ENCODE data around the gene SERINC2.
"Not testable (repeated sequence)": the region's sequence is repeated elsewhere in the genome, so short reads cannot be mapped to it uniquely, and the experiment has no call there.

Gene SERINC2

GRCh38 chr1:31453384-31454079 is 40.5 kb downstream of the SERINC2 start:
- no peak for DNase-seq (ENCODE audit: extremely low read depth in 1 of 2, low read depth in 1 of 2)

GRCh38 chr1:31458287-31458896 is 45.4 kb downstream of the SERINC2 start:
- DNase-seq (ENCODE audit: extremely low read depth in 1 of 2, low read depth in 1 of 2): no peak

- DNase-seq (ENCODE audit: extremely low read depth in 1 of 2, low read depth in 1 of 2): no peak
Observed at GRCh38 chr1:31460027-31460426, 47.0 kb downstream of the SERINC2 start.

- no peak for DNase-seq (ENCODE audit: extremely low read depth in 1 of 2, low read depth in 1 of 2)
Observed at GRCh38 chr1:31467005-31467674, 54.1 kb downstream of the SERINC2 start.

GRCh38 chr1:31470794-31471315 is 57.8 kb downstream of the SERINC2 start:
- DNase-seq (ENCODE audit: extremely low read depth in 1 of 2, low read depth in 1 of 2): no peak

- DNase-seq (ENCODE audit: extremely low read depth in 1 of 2, low read depth in 1 of 2): not testable (repeated sequence)
Observed at GRCh38 chr1:31471452-31472313, 58.7 kb downstream of the SERINC2 start.

- not testable (repeated sequence) for DNase-seq (ENCODE audit: extremely low read depth in 1 of 2, low read depth in 1 of 2)
Observed at GRCh38 chr1:31472314-31472651, 59.3 kb downstream of the SERINC2 start.

- DNase-seq (ENCODE audit: extremely low read depth in 1 of 2, low read depth in 1 of 2): not testable (repeated sequence)
Observed at GRCh38 chr1:31472673-31473072, 59.7 kb downstream of the SERINC2 start.

- not testable (repeated sequence) for DNase-seq (ENCODE audit: extremely low read depth in 1 of 2, low read depth in 1 of 2)
Observed at GRCh38 chr1:31473508-31473907, 60.5 kb downstream of the SERINC2 start.

- not testable (repeated sequence) for DNase-seq (ENCODE audit: extremely low read depth in 1 of 2, low read depth in 1 of 2)
Observed at GRCh38 chr1:31474567-31474966, 61.6 kb downstream of the SERINC2 start.

GRCh38 chr1:31476891-31477846 is 64.2 kb downstream of the SERINC2 start:
- DNase-seq (ENCODE audit: extremely low read depth in 1 of 2, low read depth in 1 of 2): no peak

- no peak for DNase-seq (ENCODE audit: extremely low read depth in 1 of 2, low read depth in 1 of 2)
Observed at GRCh38 chr1:31478167-31478566, 65.2 kb downstream of the SERINC2 start.

GRCh38 chr1:31479811-31480210 is 66.8 kb downstream of the SERINC2 start:
- DNase-seq (ENCODE audit: extremely low read depth in 1 of 2, low read depth in 1 of 2): no peak

- DNase-seq (ENCODE audit: extremely low read depth in 1 of 2, low read depth in 1 of 2): not testable (repeated sequence)
Observed at GRCh38 chr1:31480426-31480825, 67.4 kb downstream of the SERINC2 start.

- DNase-seq (ENCODE audit: extremely low read depth in 1 of 2, low read depth in 1 of 2): no peak
Observed at GRCh38 chr1:31482482-31483011, 69.5 kb downstream of the SERINC2 start.

- DNase-seq (ENCODE audit: extremely low read depth in 1 of 2, low read depth in 1 of 2): no peak
Observed at GRCh38 chr1:31483012-31483946, 70.3 kb downstream of the SERINC2 start.
